HepG2 (cell line): ENCODE results near the gene SYT14. TPM values are rescaled to one million over a fixed set of nuclear protein-coding genes. Genes with fewer than 3 reads are reported as not detected.

Experiments
- ATAC-seq: fragments of 200-7000 bp; cut with Tn5 transposase; 3 replicates; pipeline ENCODE4 v1.9.1; 2020; ENCODE audit warnings: mild to moderate bottlenecking, moderate library complexity
- BruUV-seq: library from RNA; stranded (reverse); fragments of 400-500 nt; replicated peaks from 2 replicates; lab custom pipeline; 2021; lab: Mats Ljungman, UMichigan
- CTCF ChIA-PET: fragments of 300-600 bp; formaldehyde crosslinking; extraction: SDS; loops from one replicate; lab custom pipeline; 2021; ENCODE audit warnings: low total read pairs, inconsistent platforms, low intra/inter-chr PET ratio; lab: Yijun Ruan, JAX
- POLR2A ChIA-PET: fragments of 350-600 bp; sonication (Branson Sonifier 250); formaldehyde crosslinking; loops from one replicate; lab custom pipeline; 2020; ENCODE audit warnings: antibody characterized with exemption, inconsistent platforms; lab: Yijun Ruan, JAX
- DNase-seq: peaks from one replicate; pipeline ENCODE4 v3.0.0-alpha.2; 2015; ENCODE audit warnings: low spot score
- FAIRE-seq: peaks from 3 replicates; lab custom pipeline; 2011; peaks lifted over from hg19 to GRCh38; lab: Jason Lieb, UNC
- H2AFZ ChIP-seq: one replicate; pipeline ENCODE4 v1.6.1; 2011; ENCODE audit warnings: low read length, inconsistent platforms
- H3K27ac ChIP-seq: fragments of 300-600 bp; 3 replicates; pipeline ENCODE4 v1.8.0; 2011; ENCODE audit warnings: mixed run types, mild to moderate bottlenecking, mixed read lengths, low read length, inconsistent platforms; ENCODE audit not compliant: insufficient read depth; ENCODE audit errors: extremely low read length
- H3K27me3 ChIP-seq, 2 experiments: fragments of 200-600 bp in 1 of 2; 2 replicates in 1 of 2; 3 replicates in 1 of 2; pipeline versions ENCODE4 v1.6.0 to v1.8.0; 2011; ENCODE audit warnings: low read length in 2 of 2, mild to moderate bottlenecking in 2 of 2, moderate library complexity in 2 of 2, inconsistent platforms in 1 of 2; ENCODE audit not compliant: insufficient read depth in 2 of 2, control insufficient read depth in 1 of 2
- H3K36me3 ChIP-seq, 2 experiments: fragments of 200-600 bp in 1 of 2; replicated peaks in 1 of 2; 2 replicates in 1 of 2; 3 replicates in 1 of 2; pipeline versions ENCODE4 v1.5.1 to v1.8.0; 2011; ENCODE audit warnings: low read length in 2 of 2, inconsistent platforms in 1 of 2; ENCODE audit not compliant: insufficient read depth in 2 of 2, control insufficient read depth in 1 of 2
- H3K4me1 ChIP-seq: 2 replicates; pipeline ENCODE4 v1.5.1; 2012; ENCODE audit warnings: low read length, inconsistent platforms; ENCODE audit not compliant: insufficient read depth
- H3K4me2 ChIP-seq: 2 replicates; pipeline ENCODE4 v1.6.0; 2011; ENCODE audit warnings: low read depth, low read length, inconsistent platforms
- H3K4me3 ChIP-seq, 3 experiments: fragments of 200-600 bp in 1 of 3; sonication (generic), shearing (Covaris generic) in 1 of 3; replicated peaks in 1 of 3; 2 replicates each; pipeline ENCODE4 v1.5.1; 2011 to 2016; ENCODE audit warnings: low read length in 3 of 3, inconsistent platforms in 2 of 3, low read depth in 2 of 3, mild to moderate bottlenecking in 2 of 3, control low read depth in 1 of 3, mixed read lengths in 1 of 3; ENCODE audit not compliant: insufficient read depth in 1 of 3
- H3K79me2 ChIP-seq: one replicate; pipeline ENCODE4 v1.6.1; 2011; ENCODE audit warnings: low read length, inconsistent platforms; ENCODE audit not compliant: insufficient read depth
- H3K9ac ChIP-seq: 2 replicates; pipeline ENCODE4 v1.6.0; 2011; ENCODE audit warnings: mild to moderate bottlenecking, low read depth, low read length, inconsistent platforms; ENCODE audit not compliant: insufficient read depth
- H3K9me3 ChIP-seq: 2 replicates; pipeline ENCODE4 v1.5.1; 2012; ENCODE audit warnings: mild to moderate bottlenecking, low read length
- H4K20me1 ChIP-seq: 2 replicates; pipeline ENCODE4 v1.6.0; 2011; ENCODE audit warnings: inconsistent platforms, mild to moderate bottlenecking, low read length, moderate library complexity; ENCODE audit not compliant: insufficient read depth
- HCFC1 ChIP-seq: fragments of 150-350 bp; IDR thresholded peaks from 2 replicates; pipeline ENCODE4 v1.6.1; 2014; ENCODE audit warnings: low read depth, low read length
- JARID2 ChIP-seq: sonication (generic); formaldehyde crosslinking; IDR thresholded peaks from 2 replicates; pipeline ENCODE4 v1.8.1; 2023; ENCODE audit warnings: missing genetic modification reagents, inconsistent platforms; ENCODE audit not compliant: insufficient replicate concordance
- KAT7 ChIP-seq: IDR thresholded peaks from 2 replicates; pipeline ENCODE4 v1.6.1; 2018; ENCODE audit warnings: borderline replicate concordance, missing compliant biosample characterization
- MLLT10 ChIP-seq: sonication (generic); formaldehyde crosslinking; IDR thresholded peaks from 2 replicates; pipeline ENCODE4 v1.4.0; 2020; ENCODE audit warnings: missing genetic modification reagents
- MZF1 ChIP-seq: sonication (generic); formaldehyde crosslinking; IDR thresholded peaks from 2 replicates; pipeline ENCODE4 v1.8.1; 2023; ENCODE audit warnings: mild to moderate bottlenecking, missing genetic modification reagents, borderline replicate concordance
- RFX5 ChIP-seq: IDR thresholded peaks from 2 replicates; pipeline ENCODE4 v1.6.1; 2011; ENCODE audit warnings: low read depth, low read length, improper control_type of control experiment
- SP2 ChIP-seq: sonication (generic); formaldehyde crosslinking; IDR thresholded peaks from 2 replicates; pipeline ENCODE4 v1.5.1; 2020; ENCODE audit warnings: mild to moderate bottlenecking, missing genetic modification reagents
- ZFP41 ChIP-seq: sonication (generic); formaldehyde crosslinking; IDR thresholded peaks from 2 replicates; pipeline ENCODE4 v1.4.0; 2020; ENCODE audit warnings: mild to moderate bottlenecking, missing genetic modification reagents, borderline replicate concordance
- ZFYVE20 ChIP-seq: sonication (generic); formaldehyde crosslinking; IDR thresholded peaks from 2 replicates; pipeline ENCODE4 v1.8.0; 2023; ENCODE audit warnings: low read depth, mild to moderate bottlenecking, moderate library complexity, missing genetic modification reagents, borderline replicate concordance
- ZNF20 ChIP-seq: sonication (generic); formaldehyde crosslinking; IDR thresholded peaks from 2 replicates; pipeline ENCODE4 v1.4.0; 2020; ENCODE audit warnings: mild to moderate bottlenecking, moderate library complexity, missing genetic modification reagents
- ZNF263 ChIP-seq: sonication (generic); formaldehyde crosslinking; IDR thresholded peaks from 2 replicates; pipeline ENCODE4 v1.4.0; 2020; ENCODE audit warnings: missing genetic modification reagents
- ZNF343 ChIP-seq: sonication (generic); formaldehyde crosslinking; IDR thresholded peaks from 2 replicates; pipeline ENCODE4 v1.4.0; 2020; ENCODE audit warnings: mild to moderate bottlenecking, missing genetic modification reagents
- ZNF496 ChIP-seq: sonication (generic); formaldehyde crosslinking; IDR thresholded peaks from 2 replicates; pipeline ENCODE4 v1.8.1; 2023; ENCODE audit warnings: mild to moderate bottlenecking, moderate library complexity, missing genetic modification reagents; ENCODE audit not compliant: insufficient replicate concordance
- ZNF552 ChIP-seq: sonication (generic); formaldehyde crosslinking; IDR thresholded peaks from 2 replicates; pipeline ENCODE4 v1.9.0; 2022; ENCODE audit warnings: missing genetic modification reagents, mild to moderate bottlenecking, borderline replicate concordance
- ZNF569 ChIP-seq: sonication (generic); formaldehyde crosslinking; IDR thresholded peaks from 2 replicates; pipeline ENCODE4 v1.5.0; 2020; ENCODE audit warnings: mild to moderate bottlenecking, missing genetic modification reagents, moderate library complexity, borderline replicate concordance
- ZNF644 ChIP-seq: IDR thresholded peaks from 2 replicates; pipeline ENCODE4 v1.6.1; 2016; ENCODE audit warnings: low read depth
- ZNF883 ChIP-seq: sonication (generic); formaldehyde crosslinking; IDR thresholded peaks from 2 replicates; pipeline ENCODE4 v1.5.1; 2020; ENCODE audit warnings: mild to moderate bottlenecking, missing genetic modification reagents; ENCODE audit errors: not compliant biosample characterization
- WGBS: methylation state at CpG from one replicate; pipeline ENCODE4 v1.1.6; 2017; ENCODE audit warnings: low lambda C conversion rate; 5-methylcytosine and 5-hydroxymethylcytosine counted together
- in situ Hi-C: cut with HindIII; loops from 2 replicates; pipeline ENCODE4 v1.10.0; 2017; ENCODE audit warnings: low pct_unique_long_range_greater_than_20kb; ENCODE audit not compliant: extremely low pct_ligation_motif_present
- intact Hi-C: fragments of 100-400 bp; cut with micrococcal nuclease; formaldehyde crosslinking; loops from one replicate; pipeline ENCODE4 v1.10.0; 2022; ENCODE audit not compliant: unreplicated experiment
- polyA plus RNA-seq, 8 experiments: library from polyadenylated mRNA; depleted of rRNA in 3 of 8; stranded (reverse) in 7 of 8; unstranded in 1 of 8; fragments of >200 nt; fragmentation: Illumina TruSeq in 4 of 8; extraction: Trizol in 4 of 8; gene quantifications; 2 replicates each; pipeline versions ENCODE4 v1.2.1 to v1.2.3, GENCODE V29; 2011 to 2016; ENCODE audit warnings: low read depth in 4 of 8, missing spikeins in 1 of 8, mixed read lengths in 1 of 8; ENCODE audit not compliant: insufficient read depth in 1 of 8
- total RNA-seq, 5 experiments: library from RNA; depleted of rRNA; stranded (reverse); fragments of >200 nt; fragmentation: Illumina TruSeq; extraction: Trizol; gene quantifications; 2 replicates each; pipeline ENCODE4 v1.2.3, GENCODE V29; 2016; ENCODE audit warnings: low read depth in 1 of 5

The SYT14 gene
- total and polyA plus RNA-seq, 2 of the 13 experiments (the other 11 are each of a cell fraction or from before 2014, with no cell fraction given): not detected

DNA sequence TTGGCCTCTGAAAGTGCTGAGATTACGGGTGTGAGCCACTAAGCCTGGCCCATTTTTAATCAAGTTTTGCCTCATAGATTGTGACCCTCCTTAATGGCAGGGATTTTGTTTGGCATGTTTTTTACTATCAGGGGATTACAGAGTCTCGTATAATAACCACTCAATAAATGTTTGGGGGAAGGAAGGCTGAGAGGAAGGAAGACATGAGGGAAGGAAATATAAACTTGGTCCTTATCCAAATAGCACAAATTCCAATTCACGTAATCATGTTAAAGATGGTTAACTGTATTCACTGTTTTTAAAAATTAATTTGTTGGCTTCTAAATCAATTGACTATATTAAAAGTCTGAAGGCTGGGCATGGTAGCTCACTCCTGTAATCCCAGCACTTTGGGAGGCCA is 263.7 kb downstream of the SYT14 start:
- Histone ChIP-seq H3K79me2 (no peaks in the 10 kb centered on the region), H3K36me3 (no peaks in the 10 kb centered on the region), H4K20me1 (no peaks in the 10 kb centered on the region), H3K4me2 (no peak overlapping the region), H2AFZ (no peak overlapping the region)
- no peak for DNase-seq
- intact Hi-C loops: no loop called here
- TF ChIP-seq ZNF552 (no peak), ZNF496 (CRISPR knock-in tag) (no peak), ZFP41 (CRISPR knock-in tag) (no peak), MZF1 (CRISPR knock-in tag) (no peak), ZFYVE20 (CRISPR knock-in tag) (no peak)
- TF ChIP-seq, all 625 proteins: peak for 0
- Histone ChIP-seq H3K27me3 (no peaks in the 10 kb centered on the region), H3K27ac (no peak overlapping the region), H3K9ac (no peak overlapping the region), H3K9me3 (no peaks in the 10 kb centered on the region), H3K4me3 (no peak overlapping the region), H3K4me1 (no peaks in the 10 kb centered on the region)
- FAIRE-seq (no peak), ATAC-seq (no peak)
- ChIA-PET POLR2A (no interaction called here), CTCF (no interaction called here)
- WGBS: 3% methylated on average over 3 of the region's 3 CpGs
- no TSS peak for BruUV-seq
- in situ Hi-C loops: no loop called here

DNA sequence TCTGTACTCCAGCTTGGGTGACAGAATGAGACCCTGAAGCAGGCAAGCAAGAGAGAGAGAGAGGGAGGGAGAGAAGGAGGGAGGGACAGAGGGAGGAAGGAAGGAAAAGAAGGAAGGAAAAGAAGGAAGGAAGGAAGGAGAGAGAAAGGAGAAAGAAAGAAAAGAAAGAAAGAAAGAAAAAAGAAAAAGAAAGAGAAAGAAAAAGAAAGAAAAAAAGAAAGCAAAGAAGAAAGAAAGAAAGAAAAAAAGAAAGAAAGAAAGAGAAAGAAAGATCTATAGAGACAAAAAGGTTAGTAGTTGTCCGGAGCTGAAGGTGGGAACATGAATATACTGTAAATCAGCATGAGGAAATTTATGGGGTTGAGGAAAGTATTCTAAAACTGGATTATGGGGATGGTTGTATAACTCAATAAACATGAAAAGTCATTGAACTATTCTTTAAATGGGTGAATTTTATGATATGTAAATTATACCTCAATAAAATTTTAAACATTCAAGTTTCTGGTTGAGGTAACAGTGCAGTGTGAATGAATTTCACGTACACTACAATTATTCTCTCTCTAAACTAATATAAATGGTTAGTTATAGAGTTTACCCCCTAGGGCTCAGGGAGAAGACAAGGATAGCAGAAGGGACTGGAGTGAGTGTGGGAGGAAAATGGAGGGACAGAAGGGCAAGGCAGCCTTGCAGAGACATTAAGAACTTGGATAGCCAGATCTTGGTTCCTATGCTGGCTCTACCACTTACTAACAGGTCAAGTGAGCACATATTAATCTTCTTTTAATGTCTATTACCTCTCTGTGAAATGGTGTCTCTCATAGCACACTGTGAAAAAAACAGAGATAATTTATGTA is 269.8 kb downstream of the SYT14 start:
- POLR2A ChIA-PET: no interaction called here
- no peak overlapping the region for H3K27ac ChIP-seq
- no peak for DNase-seq
- in situ Hi-C loops: no loop called here
- no peak overlapping the region for H3K9ac ChIP-seq
- TF ChIP-seq KAT7 (no peak), RFX5 (no peak), HCFC1 (no peak), ZNF20 (no peak), ZNF569 (CRISPR knock-in tag) (no peak), ZNF343 (CRISPR knock-in tag) (no peak), ZNF263 (CRISPR knock-in tag) (no peak), ZNF883 (CRISPR knock-in tag) (no peak), SP2 (CRISPR knock-in tag) (no peak), ZNF644 (CRISPR knock-in tag) (no peak), MLLT10 (CRISPR knock-in tag) (no peak), JARID2 (no peak)
- TF ChIP-seq, all 625 proteins: peak for 0
- no peaks in the 10 kb centered on the region for H3K27me3 ChIP-seq
- H3K36me3 ChIP-seq: no peaks in the 10 kb centered on the region
- WGBS: 5% methylated on average over 2 of the region's 2 CpGs
- no peak overlapping the region for H2AFZ ChIP-seq
- BruUV-seq: no TSS peak
- CTCF ChIA-PET: no interaction called here
- H3K4me2 ChIP-seq: no peak overlapping the region
- H3K9me3 ChIP-seq: no peaks in the 10 kb centered on the region
- FAIRE-seq (no peak), ATAC-seq (no peak)
- intact Hi-C loops: no loop called here
- H3K4me1 ChIP-seq: no peaks in the 10 kb centered on the region
- no peaks in the 10 kb centered on the region for H3K79me2 ChIP-seq
- H4K20me1 ChIP-seq: no peaks in the 10 kb centered on the region
- H3K4me3 ChIP-seq: no peak overlapping the region
